ENCODE measurements around the gene CLDN9. TPM values are rescaled to one million over a fixed set of nuclear protein-coding genes. Genes with fewer than 3 reads are reported as not detected.

CLDN9 gene
- total and polyA plus RNA-seq, 2 experiments from 2014 or later = 3.5 to 8.9 TPM

DNA sequence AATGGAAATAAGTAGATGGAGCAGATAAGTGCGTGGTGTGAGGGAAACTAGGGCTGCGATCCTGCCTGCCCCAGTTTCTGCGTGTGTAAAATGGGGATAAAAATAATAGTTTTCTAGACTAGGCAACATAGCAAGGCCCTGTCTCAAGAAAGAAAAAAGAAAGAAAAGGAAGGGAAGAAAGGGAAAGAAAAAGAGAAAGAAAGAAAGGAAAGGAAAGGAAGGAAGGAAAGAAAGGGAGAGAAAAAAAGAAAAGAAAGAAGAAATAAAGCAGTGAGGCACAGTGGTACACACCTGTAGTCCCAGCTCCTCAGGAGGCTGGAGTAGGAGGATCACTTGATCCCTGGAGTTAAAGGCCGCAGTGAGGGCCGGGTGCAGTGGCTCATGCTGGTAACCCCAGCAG is 30.3 kb upstream of the CLDN9 start:
- no peak for TF ChIP-seq EZH2 (IDR thresholded peaks at IDR 0.05; ENCODE audit: borderline replicate concordance)
- TF ChIP-seq CTCF (IDR thresholded peaks at IDR 0.05; ENCODE audit: poor library complexity) = no peak
- TF ChIP-seq EZH2phosphoT487 (IDR thresholded peaks at IDR 0.05; ENCODE audit: low read depth, severe bottlenecking, unreplicated experiment) = no peak
- Histone ChIP-seq H2AFZ (no peak overlapping the region), H4K20me1 (ENCODE audit: insufficient read depth, poor library complexity, severe bottlenecking) (no peaks in the 10 kb centered on the region), H3K4me3 (no peak overlapping the region), H3K9me3 (ENCODE audit: low read depth) (no peaks in the 10 kb centered on the region), H3K4me2 (no peak overlapping the region), H3K27ac (no peak overlapping the region), H3K79me2 (peaks cover 5% of the 10 kb centered on the region), H3K27me3 (no peaks in the 10 kb centered on the region), H3K36me3 (replicated peaks; ENCODE audit: insufficient read depth, low read depth) (no peaks in the 10 kb centered on the region), H3K9me2 (replicated peaks; ENCODE audit: insufficient read depth) (no peaks in the 10 kb centered on the region), H3K4me1 (ENCODE audit: insufficient read depth) (peaks cover 9% of the 10 kb centered on the region)
- no peak for DNase-seq (ENCODE audit: low spot score)
- WGBS (ENCODE audit: low lambda C conversion rate, missing lambda C conversion rate) = 75% methylated on average over 5 of the region's 5 CpGs

DNA sequence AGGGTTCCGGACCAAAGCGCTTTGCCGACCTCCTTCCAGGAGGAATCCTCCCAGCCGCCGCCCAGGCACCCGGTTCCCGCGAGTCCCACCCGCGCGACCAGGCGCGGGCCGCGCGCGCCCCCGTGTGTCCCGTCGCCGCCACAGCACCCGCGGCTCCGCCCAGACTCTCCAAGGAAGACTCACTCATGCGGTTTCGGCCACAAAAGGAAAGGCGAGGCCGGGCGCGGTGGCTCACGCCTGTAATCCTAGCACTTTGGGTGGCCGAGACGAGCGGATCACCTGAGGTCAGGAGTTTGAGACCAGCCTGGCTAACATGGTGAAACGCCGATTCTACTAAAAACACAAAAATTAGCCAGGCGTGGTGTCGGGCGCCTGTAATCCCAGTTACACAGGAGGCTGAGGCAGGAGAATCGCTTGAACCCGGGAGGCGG is 29.0 kb upstream of the CLDN9 start:
- peak; percentile 86 for DNase-seq (ENCODE audit: low spot score)

GRCh38 chr16:2985462-2985861 is 27.3 kb upstream of the CLDN9 start:
- Histone ChIP-seq H3K79me2 (no peaks in the 10 kb centered on the region), H3K27me3 (no peaks in the 10 kb centered on the region), H3K9me3 (ENCODE audit: low read depth) (no peaks in the 10 kb centered on the region), H3K36me3 (replicated peaks; ENCODE audit: insufficient read depth, low read depth) (no peaks in the 10 kb centered on the region), H2AFZ (no peak overlapping the region), H3K4me1 (ENCODE audit: insufficient read depth) (peaks cover 15% of the 10 kb centered on the region), H3K4me2 (no peak overlapping the region), H3K4me3 (no peak overlapping the region), H4K20me1 (ENCODE audit: insufficient read depth, poor library complexity, severe bottlenecking) (no peaks in the 10 kb centered on the region), H3K9me2 (replicated peaks; ENCODE audit: insufficient read depth) (no peaks in the 10 kb centered on the region), H3K27ac (no peak overlapping the region)
- WGBS (ENCODE audit: low lambda C conversion rate, missing lambda C conversion rate) = 90% methylated on average over 9 of the region's 9 CpGs
- TF ChIP-seq CTCF (IDR thresholded peaks at IDR 0.05; ENCODE audit: poor library complexity) (no peak), EZH2phosphoT487 (IDR thresholded peaks at IDR 0.05; ENCODE audit: low read depth, severe bottlenecking, unreplicated experiment) (no peak), EZH2 (IDR thresholded peaks at IDR 0.05; ENCODE audit: borderline replicate concordance) (no peak)
- no peak for DNase-seq (ENCODE audit: low spot score)

More for the DNA sequence above, 29.0 kb upstream of the CLDN9 start:
- H3K79me2 ChIP-seq = peaks cover 5% of the 10 kb centered on the region
- no peaks in the 10 kb centered on the region for H3K36me3 ChIP-seq (replicated peaks; ENCODE audit: insufficient read depth, low read depth)
- 12% methylated on average over 42 of the region's 42 CpGs for WGBS (ENCODE audit: low lambda C conversion rate, missing lambda C conversion rate)
- H3K9me3 ChIP-seq (ENCODE audit: low read depth) = no peaks in the 10 kb centered on the region
- peak overlapping the region; percentile 82 for H3K4me2 ChIP-seq
- no peaks in the 10 kb centered on the region for H3K9me2 ChIP-seq (replicated peaks; ENCODE audit: insufficient read depth)
- H3K27me3 ChIP-seq = no peaks in the 10 kb centered on the region
- no peaks in the 10 kb centered on the region for H4K20me1 ChIP-seq (ENCODE audit: insufficient read depth, poor library complexity, severe bottlenecking)
- H3K4me3 ChIP-seq = no peak overlapping the region
- peaks cover 15% of the 10 kb centered on the region for H3K4me1 ChIP-seq (ENCODE audit: insufficient read depth)
- TF ChIP-seq CTCF (IDR thresholded peaks at IDR 0.05; ENCODE audit: poor library complexity) (peak; percentile 86), EZH2phosphoT487 (IDR thresholded peaks at IDR 0.05; ENCODE audit: low read depth, severe bottlenecking, unreplicated experiment) (no peak)
- H2AFZ ChIP-seq = peak overlapping the region; percentile 46
- no peak overlapping the region for H3K27ac ChIP-seq

DNA sequence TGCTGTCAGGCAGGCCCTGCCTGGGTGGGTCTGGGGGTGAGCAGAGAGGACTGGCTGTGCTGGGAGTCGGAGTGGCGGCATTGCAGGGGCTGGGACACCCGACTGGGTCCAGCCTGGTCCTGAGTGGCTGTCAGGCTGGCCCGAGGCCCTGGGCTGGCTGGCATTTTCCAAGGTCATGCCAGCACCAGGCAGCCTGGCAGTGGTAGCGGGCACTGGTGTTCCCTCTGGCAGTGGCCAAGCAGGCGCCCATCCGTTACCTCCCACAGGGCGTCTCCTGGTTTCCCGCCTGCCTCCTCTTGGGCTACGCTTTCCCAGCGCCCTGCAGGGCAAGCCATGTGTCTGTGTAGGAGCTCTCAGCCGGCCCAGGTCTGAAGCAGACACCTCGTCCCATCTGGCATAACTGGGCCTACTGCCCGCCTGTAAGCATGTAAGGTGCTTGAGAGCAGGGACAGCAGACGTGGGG is 26.8 kb upstream of the CLDN9 start:
- DNase-seq (ENCODE audit: low spot score) = no peak
- Histone ChIP-seq H3K27ac (no peak overlapping the region), H3K4me1 (ENCODE audit: insufficient read depth) (peaks cover 12% of the 10 kb centered on the region), H3K9me2 (replicated peaks; ENCODE audit: insufficient read depth) (no peaks in the 10 kb centered on the region), H2AFZ (no peak overlapping the region), H3K4me2 (no peak overlapping the region), H3K36me3 (replicated peaks; ENCODE audit: insufficient read depth, low read depth) (no peaks in the 10 kb centered on the region), H3K9me3 (ENCODE audit: low read depth) (no peaks in the 10 kb centered on the region), H4K20me1 (ENCODE audit: insufficient read depth, poor library complexity, severe bottlenecking) (no peaks in the 10 kb centered on the region), H3K4me3 (no peak overlapping the region), H3K27me3 (no peaks in the 10 kb centered on the region), H3K79me2 (no peaks in the 10 kb centered on the region)
- WGBS (ENCODE audit: low lambda C conversion rate, missing lambda C conversion rate) = 92% methylated on average over 15 of the region's 15 CpGs
- TF ChIP-seq CTCF (IDR thresholded peaks at IDR 0.05; ENCODE audit: poor library complexity) (no peak), EZH2phosphoT487 (IDR thresholded peaks at IDR 0.05; ENCODE audit: low read depth, severe bottlenecking, unreplicated experiment) (no peak), EZH2 (IDR thresholded peaks at IDR 0.05; ENCODE audit: borderline replicate concordance) (no peak)
